KOPT-K1 (cell line): ENCODE data around the gene SRM.
"Not testable (repeated sequence)": the region's sequence is repeated elsewhere in the genome, so short reads cannot be mapped to it uniquely, and the experiment has no call there.

Experiments
- H3K27ac ChIP-seq: fragments of 200-600 bp; sonication (generic); 2 replicates; pipeline ENCODE4 v1.5.1; 2016; ENCODE audit warnings: antibody characterized with exemption, mild to moderate bottlenecking, low read depth, low read length; ENCODE audit not compliant: poor library complexity, severe bottlenecking
- H3K36me3 ChIP-seq: fragments of 200-600 bp; sonication (generic); 2 replicates; pipeline ENCODE4 v1.5.1; 2017; ENCODE audit warnings: antibody characterized with exemption, mild to moderate bottlenecking, low read length, moderate library complexity; ENCODE audit not compliant: insufficient read depth
- H3K9me3 ChIP-seq: fragments of 200-600 bp; sonication (generic); 2 replicates; pipeline ENCODE4 v1.5.1; 2017; ENCODE audit warnings: antibody characterized with exemption, low read length, mild to moderate bottlenecking; ENCODE audit not compliant: insufficient read depth, poor library complexity, severe bottlenecking

The SRM gene

GRCh38 chr1:11056504-11056903 lies 3.3 kb downstream of the SRM start:
- no peak overlapping the region for H3K27ac ChIP-seq
- peaks cover 56% of the 10 kb centered on the region for H3K36me3 ChIP-seq
- no peaks in the 10 kb centered on the region for H3K9me3 ChIP-seq

- H3K9me3 ChIP-seq, result no peaks in the 10 kb centered on the region
- peaks cover 55% of the 10 kb centered on the region for H3K36me3 ChIP-seq
- no peak overlapping the region for H3K27ac ChIP-seq
Measured at GRCh38 chr1:11055676-11056075, 4.1 kb downstream of the SRM start.

DNA sequence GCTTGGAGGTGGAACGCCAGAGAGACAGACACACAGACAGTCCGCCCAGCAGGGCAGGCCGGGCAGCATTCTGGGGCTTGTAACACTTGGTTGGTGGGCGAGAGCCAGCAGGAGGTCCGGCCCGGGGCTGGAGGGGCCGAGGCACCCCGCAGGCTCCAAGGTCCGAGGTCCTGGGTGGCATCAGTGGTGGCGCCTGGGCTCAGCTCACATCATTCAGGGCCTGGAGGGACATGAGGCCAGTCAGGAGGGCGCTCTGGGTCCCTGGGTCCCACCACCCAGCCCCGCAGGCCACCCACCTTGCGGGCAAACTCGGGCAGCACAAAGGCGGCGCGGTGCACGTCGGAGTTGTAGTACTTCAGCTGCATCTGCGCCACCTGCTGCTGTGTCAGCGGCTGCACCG lies 5.2 kb downstream of the SRM start:
- no peak overlapping the region for H3K27ac ChIP-seq

DNA sequence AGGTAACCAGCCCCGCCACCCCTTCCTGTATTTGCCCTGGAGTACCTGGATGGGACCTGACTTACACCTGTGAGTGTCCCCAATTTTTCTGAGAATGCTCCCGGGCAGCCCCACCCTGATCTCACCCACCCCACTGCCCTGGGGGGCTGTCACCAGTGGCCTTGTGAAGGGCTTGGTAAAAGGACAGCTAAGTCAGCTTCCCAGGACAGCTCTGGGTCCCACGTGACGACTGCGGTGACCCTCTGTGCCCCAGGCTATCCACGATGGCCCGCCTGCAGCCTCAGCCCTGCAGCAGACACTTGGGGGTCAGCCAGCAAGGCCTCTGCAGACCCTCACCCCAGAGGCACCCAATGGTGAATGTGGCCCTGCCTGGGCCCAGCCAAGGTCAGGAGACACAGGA lies 5.6 kb downstream of the SRM start:
- H3K36me3 ChIP-seq, result peaks cover 55% of the 10 kb centered on the region
- no peaks in the 10 kb centered on the region for H3K9me3 ChIP-seq
- H3K27ac ChIP-seq, result no peak overlapping the region

More for the DNA sequence above, 5.2 kb downstream of the SRM start:
- H3K9me3 ChIP-seq, result no peaks in the 10 kb centered on the region
- H3K36me3 ChIP-seq, result peaks cover 55% of the 10 kb centered on the region

DNA sequence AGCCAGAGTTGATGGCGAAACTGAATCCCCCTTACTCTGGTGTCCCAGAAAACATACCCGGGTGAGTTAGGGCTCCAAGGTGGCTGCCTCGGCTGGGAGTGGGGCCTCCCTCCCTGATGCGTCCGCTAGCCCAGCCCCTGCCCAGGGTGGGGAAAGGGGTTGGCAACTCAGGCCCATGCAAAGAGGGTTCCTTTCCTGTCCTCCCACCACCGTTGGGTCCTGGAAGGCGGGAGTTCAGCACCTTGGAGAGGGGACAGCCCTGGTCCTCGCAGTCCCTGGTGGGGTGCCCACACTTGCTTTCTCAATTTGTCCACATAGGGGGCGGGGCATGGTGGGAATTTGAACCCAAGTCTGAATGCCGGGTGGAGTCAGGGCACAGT lies 6.1 kb downstream of the SRM start:
- peaks cover 55% of the 10 kb centered on the region for H3K36me3 ChIP-seq
- no peak overlapping the region for H3K27ac ChIP-seq
- no peaks in the 10 kb centered on the region for H3K9me3 ChIP-seq

DNA sequence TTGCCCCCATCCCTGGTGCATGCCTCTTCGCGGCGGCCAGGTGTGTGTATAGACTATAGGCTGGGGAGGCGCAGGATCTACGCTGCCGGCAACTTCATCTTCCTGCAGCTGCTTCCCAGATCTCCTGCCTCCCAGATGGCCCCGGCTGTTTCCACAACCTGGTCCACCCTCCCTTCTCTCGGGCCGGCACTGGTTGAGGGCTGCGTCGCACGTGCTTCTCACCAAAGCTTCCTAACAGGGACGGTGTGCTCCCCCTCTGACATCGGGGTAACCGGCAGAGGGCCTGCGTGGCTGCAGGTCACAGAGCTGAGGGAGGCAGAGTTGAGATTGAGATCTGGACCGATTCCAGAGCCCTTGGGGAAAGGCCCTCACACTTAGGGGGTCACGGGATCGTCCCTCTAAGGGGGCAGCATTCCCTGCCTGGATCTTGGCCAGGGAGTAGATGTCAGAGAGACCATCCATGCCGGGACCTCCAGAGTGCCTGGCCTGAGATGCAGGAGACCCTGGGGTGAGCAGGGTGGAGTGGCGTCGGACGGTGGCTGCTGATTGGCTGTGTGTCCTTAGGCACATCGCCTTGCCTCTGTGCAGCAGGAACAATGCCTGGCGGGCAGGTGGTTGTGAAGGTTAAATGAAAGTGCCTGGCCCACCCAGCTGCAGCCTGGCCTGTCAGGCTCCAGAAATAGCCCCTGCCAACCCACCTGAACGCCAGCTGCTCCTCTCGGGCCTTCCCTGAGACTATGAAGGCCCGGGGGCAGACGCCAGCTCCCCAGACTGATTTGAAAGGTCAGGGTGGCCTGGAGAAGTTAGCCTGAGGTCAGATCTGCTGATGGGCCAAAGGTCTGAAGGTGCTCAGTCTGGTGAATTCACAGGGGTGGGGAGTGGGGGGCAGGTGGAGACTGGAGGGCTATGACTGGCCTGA lies 6.7 kb downstream of the SRM start:
- peaks cover 49% of the 10 kb centered on the region for H3K36me3 ChIP-seq
- no peak overlapping the region for H3K27ac ChIP-seq
- H3K9me3 ChIP-seq, result no peaks in the 10 kb centered on the region

DNA sequence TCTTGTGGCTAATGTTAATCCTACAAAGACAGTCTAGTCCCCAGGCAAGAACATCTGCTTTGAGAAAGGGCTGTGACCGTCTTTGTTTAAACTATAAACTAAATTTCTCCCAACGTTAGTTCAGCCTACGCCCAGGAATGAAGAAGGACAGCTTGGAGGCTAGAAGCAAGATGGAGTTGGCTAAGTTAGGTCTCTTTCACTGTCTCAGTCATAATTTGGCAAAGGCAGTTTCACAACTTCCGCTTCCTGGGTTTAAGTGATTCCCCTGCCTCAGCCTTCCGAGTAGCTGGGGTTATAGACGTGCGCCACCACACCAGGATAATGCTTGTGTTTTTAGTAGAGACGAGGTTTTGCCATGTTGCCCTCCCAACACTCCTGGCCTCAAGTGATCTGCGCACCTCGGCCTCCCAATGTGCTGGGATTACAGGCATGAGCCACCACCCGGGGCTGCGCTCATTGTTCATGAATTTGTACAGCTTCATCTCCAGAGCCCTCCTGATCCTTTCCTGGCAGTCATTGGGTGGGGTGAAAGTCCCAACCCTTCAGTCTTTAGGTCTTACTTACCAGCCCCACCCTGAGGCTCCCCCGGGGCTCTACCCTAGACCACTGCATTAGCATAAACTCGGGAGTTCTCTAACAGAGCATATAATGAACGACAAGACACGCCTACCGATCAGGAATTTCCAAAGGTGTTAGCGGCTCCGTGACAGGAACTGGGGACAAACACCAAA lies 7.9 kb downstream of the SRM start:
- no peak overlapping the region for H3K27ac ChIP-seq
- no peaks in the 10 kb centered on the region for H3K9me3 ChIP-seq
- H3K36me3 ChIP-seq, result peaks cover 37% of the 10 kb centered on the region

DNA sequence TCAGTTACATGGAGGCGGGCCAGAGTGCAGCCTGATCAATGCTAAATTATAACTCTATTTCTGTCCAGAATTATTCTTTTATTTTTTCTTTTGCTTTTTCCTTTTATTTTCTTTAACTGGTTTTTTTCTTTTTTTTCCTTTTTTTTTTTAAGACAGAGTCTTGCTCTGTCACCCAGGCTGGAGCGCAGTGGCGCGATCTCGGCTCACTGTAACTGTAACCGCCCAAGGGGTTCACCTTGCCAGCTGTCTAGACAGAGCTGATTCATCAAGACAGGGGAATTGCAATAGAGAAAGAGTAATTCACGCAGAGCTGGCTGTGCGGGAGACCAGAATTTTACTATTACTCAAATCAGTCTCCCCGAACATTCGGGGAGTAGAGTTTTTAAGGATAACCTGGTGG lies 8.7 kb downstream of the SRM start:
- peaks cover 29% of the 10 kb centered on the region for H3K36me3 ChIP-seq
- not testable (repeated sequence) for H3K9me3 ChIP-seq, H3K27ac ChIP-seq

DNA sequence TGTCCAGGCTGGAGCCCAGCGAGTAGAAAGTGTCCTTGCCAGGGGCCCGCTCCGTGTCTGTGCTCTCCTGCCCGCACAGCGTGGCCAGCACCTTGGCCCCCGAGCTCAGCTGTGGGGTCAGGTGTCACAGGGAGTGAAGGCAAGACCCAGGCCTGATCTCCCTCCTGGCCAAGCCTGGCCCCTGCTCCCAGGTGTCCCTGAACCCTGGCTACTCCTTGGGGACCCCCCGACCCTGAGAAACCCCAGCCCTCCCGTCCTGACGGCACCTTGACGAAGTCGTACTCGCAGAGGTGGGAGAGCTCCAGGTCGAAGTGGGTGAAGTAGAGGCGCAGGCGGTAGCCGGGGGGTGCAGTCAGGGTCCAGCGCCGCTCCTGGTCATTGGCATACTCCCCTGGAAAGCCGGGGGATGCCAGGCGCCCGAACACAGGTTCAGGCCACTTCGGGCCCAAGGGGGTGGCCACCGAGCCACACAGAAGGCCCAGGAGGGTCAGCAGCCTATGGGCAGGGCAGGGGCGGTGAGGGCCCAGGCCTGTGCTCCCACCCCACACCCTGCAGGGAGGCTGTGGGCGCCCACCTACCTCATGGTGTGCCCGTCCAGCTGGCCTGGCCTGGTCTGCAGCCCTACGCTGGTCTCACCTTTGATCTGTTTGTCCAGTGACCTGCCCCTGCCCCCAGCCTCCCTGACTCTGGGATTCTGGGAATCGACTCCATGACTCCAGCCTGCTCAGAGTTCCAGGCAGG lies 13.0 kb downstream of the SRM start, which contains the start of gene MASP2:
Gene MASP2 (minus strand): TSS at position 615 of the 741 bp plus-strand sequence. CDS start 32 bp downstream, at position 583.
- Histone ChIP-seq H3K9me3 (no peaks in the 10 kb centered on the region), H3K27ac (no peak within 1 kb of the TSS), H3K36me3 (no peaks in the 10 kb centered on the region)

DNA sequence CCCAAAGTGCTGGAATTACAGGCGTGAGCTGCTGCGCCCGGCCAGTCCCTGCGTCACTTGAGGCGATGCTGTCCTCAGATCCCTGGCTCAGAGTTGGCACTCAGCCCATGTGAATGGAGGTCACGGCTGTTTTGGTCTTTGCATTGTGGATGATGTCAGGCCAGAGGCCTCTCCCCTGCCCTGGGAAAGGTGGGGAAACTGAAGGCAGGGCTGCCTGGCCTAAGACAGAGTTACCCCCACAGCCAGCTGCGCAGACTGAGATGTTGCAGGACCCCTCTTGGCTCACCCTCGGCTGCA lies 13.6 kb downstream of the SRM start:
- Histone ChIP-seq H3K36me3 (no peaks in the 10 kb centered on the region), H3K9me3 (no peaks in the 10 kb centered on the region), H3K27ac (no peak overlapping the region)

DNA sequence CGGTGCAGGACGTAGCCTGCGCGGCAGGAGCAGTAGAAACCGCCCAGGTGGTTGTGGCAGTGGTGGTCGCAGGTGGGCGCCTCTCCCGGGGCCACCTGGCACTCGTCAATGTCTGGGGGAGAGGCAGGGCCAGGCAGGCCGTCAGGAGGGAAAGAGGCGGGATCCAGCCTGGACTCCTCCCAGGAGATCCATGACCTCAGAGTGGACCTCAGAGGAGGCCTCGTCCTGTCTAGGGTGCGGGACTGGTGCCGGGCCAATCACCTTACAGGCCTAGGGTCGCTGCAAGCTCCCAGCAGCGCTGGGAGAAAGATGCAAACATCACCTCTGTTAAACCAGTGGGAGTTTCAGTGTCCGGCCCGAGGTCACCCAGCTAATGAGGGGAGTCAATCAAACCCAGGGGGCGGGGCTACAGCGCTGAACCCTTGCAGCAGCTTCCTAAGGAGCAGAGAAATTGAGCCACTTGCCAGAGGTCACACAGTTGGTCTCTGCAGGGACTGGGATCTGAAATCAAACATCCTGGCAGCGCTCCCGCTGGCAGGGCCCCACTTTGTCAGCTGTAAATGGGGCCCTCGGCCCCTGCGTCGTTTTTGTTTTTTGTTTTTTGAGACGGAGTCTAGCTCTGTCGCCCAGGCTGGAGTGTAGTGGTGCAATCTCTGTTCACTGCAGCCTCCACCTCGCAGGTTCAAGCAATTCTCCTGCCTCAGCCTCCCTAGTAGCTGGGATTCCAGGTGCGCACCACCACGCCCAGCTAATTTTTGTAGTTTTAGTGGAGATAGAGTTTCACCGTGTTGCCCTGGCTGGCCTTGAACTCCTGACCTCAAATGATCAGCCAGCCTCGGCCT lies 14.2 kb downstream of the SRM start:
- Histone ChIP-seq H3K9me3 (no peaks in the 10 kb centered on the region), H3K36me3 (no peaks in the 10 kb centered on the region), H3K27ac (no peak overlapping the region)

GRCh38 chr1:11044849-11045427 lies 14.9 kb downstream of the SRM start:
- Histone ChIP-seq H3K36me3 (no peaks in the 10 kb centered on the region), H3K9me3 (no peaks in the 10 kb centered on the region), H3K27ac (no peak overlapping the region)

GRCh38 chr1:11044086-11044848 lies 15.6 kb downstream of the SRM start:
- H3K27ac ChIP-seq, result no peak overlapping the region
- H3K9me3 ChIP-seq, result no peaks in the 10 kb centered on the region
- H3K36me3 ChIP-seq, result no peaks in the 10 kb centered on the region
